HL-60/S4 treated with phorbol 12-myristate 13-acetate at 8.2 ng/mL for 4 days and 3 days (cell line): ENCODE data around the gene PTPRS.

ENCODE experiments used
- in situ Hi-C: fragments of 300-500 bp; cut with MboI; formaldehyde crosslinking; loops from 2 replicates; pipeline ENCODE4 v1.15.0; 2022; ENCODE audit warnings: low sequenced_read_pairs

The PTPRS gene

DNA sequence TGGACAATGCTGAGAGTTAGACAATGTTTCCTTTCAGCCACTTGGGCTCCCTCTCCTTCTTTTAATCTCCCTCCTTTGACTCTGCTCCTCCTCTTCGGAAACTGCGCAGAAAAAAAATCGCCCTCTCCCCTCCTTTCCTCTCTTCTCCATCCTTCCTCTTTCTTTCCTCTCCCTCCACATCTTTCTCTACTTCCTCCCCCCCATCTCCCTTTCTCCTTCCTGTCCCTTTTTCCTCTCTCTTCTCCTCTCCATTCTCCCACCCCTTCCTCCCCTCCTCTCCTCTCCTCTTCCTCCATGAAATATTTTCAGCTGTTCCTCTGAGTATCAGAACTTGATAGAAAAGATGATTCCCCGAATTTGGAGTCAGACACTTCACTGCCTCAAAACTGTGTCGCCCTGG lies 15.1 kb upstream of the PTPRS start:
- in situ Hi-C loops = no loop called here

DNA sequence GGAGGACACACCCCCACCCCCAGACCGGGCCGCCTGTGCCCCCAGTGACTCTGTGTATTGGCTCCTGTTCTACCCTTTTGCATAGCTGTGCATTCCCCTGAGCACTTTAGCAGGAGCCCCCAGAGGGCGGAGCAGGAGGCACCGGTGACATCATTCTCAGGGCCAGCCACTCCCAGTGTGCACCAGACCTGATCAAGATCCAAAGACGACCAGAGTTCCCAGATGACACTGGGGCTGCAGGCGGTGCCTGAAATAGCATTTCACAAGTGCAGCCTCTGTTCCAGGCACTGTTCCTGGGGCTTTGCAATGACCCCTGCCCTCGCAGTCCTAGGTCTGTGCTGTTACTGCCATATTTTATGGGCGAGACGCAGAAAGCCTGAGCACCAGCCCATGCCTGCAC lies 14.5 kb upstream of the PTPRS start:
- in situ Hi-C loops = no loop called here

DNA sequence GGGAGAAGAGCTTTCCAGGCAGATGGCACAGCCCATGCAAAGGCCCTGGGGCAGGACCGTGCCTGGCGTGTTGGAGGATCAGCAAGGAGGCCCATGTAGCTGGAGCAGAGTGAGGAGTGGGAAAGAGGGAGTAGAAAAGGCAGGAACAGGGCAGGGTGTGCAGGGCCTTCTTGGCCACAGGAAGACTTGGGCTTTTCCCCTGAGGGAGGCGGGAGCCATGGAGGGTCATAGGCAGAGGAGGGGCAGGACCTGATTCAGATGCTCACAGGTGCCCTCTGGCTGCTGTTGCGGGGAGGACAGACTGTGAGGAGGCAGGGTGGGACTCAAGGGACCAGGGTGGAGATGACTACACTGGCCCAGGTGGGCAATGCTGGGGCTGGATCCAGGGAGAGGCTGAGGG lies 13.8 kb upstream of the PTPRS start:
- in situ Hi-C loops = no loop called here

DNA sequence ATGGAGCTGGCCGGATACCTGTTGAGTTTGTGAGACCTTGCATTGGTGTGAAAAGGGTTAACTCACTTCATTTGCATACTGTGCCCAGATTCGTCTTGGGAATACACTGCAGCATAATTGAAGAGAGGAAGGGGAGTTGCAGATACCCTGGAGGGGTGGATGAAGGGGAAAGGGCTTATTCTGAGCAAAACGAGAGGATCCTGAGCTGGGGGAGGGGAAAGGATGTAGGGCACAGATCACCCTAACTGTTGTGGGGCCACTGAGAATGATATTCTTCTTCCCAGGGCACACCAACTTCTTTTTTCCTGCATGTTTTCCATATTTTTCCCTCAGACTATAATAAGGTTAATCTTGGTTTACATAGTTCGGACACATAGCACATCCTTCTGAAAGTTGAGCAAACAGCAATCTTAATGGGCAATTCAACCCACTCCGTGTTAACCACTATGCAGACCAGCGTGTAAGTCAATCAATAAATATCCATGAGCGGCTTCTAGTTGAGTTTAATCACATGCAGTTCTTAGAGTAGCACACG lies 11.7 kb upstream of the PTPRS start:
- in situ Hi-C loops = no loop called here

DNA sequence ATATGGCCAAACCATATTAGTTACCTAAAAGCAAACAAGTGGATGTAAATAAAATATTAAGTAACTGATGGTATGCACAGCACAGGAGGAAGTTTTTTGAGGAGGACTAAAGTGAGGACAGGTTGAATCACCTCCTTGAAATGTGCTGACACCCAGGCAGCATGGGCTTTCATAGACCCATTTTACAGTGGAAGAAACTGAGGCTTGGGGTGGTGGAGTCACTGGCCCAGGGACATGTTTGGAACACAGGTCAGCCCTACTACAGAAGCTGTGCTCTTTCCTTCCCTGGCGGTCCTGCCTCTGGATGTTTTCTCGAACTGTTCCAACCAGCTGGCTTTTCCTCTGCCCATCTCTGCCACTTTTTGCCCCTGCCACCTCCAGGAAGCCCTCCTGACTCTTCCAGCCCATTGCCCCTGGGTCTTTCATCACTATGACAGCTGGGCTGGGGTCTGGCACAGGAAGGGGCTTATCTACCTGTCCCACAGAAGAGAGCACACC lies 11.2 kb upstream of the PTPRS start:
- in situ Hi-C loops = no loop called here

DNA sequence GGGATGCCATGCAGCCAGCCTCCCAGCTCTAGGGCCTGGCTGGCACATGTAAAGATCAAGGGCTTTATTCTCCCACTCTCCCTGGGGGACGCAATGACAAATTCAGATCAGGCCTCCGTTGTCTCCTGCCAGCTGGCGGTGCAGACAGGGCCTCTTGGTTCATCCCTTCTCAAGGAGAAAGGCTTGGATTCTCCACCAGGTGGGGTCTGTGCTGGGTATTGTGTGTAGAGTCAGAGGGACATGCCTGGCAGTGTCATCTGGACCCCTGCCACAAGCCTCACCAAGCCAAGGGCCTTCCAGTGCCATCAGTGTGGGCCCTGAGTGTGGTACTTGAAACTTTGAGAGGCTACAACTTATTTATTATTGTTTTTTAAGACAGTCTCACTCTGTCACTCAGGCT lies 8.4 kb upstream of the PTPRS start:
- in situ Hi-C loops = no loop called here

DNA sequence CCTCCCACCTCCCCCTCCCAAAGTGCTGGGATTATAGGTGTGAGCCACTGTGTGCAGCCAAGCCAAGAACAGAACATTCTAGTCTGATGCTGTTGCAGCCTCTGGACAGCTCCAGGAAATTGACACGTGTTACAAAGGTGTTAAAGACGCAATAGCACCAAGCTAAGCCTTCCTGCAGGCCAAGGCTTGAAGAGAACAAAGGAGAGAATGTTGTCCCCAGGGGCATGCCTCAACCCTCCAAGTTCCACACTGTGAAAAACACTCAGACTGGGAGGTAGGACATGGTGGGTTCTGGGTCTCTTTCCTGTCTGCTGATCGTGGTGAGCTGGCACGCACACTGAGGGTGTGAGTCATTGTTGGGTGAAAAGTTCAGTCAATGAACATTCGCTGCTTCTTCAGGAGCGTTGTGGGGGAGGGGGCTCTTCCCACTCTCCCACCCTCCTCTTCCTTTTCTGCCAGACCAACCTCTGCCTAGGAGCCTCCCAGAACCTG lies 5.3 kb upstream of the PTPRS start:
- in situ Hi-C loops = no loop called here

DNA sequence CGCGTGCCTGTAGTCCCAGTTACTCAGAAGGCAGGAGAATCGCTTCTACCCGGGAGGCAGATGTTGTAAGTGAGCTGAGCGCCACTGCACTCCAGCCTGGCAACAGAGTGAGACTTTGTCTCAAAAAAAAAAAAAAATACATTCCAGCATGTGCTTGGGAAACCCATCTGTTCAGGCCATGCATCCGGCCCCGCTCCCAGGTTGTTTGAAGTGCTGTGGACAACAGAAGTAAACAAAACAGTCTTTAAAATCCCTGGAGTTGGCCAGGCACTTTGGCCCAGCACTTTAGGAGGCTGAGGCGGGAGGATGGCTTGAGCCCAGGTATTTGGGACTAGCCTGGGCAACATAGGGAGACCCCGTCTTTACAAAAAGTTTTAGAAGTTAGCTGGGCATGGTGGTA lies 3.2 kb upstream of the PTPRS start:
- in situ Hi-C loops = no loop called here

DNA sequence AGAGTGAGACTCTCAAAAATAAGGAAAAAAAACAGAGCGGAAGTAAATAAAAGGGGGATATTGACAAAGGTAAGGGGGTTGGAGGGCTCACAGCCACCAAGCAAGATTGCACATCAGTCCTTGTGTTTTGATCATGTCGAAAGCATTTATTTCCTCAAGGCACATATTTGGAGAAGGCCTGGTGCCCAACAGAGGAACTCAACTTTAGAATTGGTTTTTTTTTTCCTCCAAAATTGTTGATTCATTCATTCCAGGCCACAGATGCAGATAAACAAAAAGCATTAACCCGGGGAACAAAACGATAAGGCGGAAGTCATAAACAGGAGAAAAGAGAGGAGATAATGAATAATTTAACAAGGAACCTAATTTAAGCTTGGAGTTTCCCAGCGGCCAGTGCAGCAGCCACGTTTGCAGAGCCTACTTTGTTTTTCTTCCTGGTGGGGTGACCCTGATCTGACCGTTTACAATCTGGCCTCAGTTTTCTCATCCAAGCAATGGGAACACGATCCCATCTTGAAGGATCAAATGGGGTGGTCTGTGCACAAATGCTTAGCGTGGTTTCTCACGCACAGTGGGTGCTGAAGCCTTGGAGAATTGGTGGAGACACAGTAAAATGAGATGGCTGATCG lies 2.1 kb upstream of the PTPRS start:
- in situ Hi-C loops = no loop called here

DNA sequence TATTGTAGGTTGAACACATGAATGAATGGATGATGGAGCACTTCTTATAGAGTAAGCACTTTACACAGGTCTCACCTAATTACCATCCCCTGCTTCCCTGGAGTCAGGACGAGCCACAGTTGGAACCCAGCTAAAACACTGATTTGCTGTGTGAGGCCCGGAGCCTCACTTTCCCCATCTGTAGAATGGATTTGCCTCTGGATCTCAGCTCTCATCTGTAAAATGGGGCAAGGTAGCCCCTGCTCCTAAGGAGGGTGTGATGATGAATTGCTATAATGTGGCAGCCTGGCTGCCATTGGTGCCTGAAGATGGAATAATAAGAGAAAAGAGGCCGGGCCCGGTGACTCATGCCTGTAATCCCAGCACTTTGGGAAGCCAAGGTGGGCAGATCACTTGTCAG lies 1.4 kb upstream of the PTPRS start:
- in situ Hi-C loops = no loop called here

DNA sequence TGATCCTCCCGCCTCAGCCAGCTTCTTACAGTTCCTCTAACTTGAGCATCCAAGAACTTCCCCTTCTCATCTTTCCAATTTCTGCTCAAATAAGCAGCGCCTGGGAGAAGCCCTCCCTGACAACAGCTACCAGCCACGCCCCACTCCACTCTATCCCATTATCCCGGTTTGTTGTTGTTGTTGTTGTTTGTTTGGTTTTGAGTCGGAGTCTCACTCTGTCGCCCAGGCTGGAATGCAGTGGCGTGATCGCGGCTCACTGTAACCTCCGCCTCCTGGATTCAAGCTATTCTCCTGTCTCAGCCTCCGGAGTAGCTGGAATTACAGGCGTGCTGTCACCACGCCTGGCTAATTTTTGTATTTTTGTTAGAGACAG lies 822 bp upstream of the PTPRS start:
- in situ Hi-C loops = no loop called here

DNA sequence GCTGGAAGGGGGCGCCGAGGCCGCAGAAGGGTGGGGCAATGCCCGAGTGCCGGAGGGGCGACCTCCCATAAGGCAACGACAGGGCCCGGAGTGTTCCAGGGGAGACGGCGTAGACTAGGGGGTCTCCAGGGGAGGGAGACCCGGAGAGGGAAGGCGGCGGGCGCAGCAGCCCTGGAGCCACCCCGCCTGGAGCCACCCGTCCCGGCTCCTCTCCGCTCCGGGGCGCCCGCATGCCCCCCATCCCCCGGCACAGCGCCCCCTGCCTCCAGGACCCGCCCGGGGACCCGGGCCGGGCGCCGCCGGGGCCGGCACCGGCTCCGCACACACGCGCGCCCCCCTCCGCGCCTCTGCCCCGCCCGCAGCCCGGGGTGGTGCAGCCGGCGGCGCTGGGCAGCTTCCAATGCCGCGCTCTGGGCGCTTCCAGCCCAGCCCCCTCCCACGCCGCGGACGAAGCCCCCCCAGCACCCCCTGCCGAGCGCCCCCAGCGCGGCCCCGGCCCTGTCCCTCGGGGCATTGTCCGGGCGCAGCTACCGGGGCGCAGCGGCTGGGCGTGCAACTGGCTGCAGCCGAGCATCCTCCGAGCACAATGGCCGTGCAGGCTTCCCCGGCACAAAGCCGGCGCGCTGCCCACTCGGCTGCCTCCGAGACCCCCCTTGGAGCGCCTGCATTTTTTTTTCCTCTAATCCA lies 519 bp downstream of the PTPRS start:
- in situ Hi-C loops = no loop called here

DNA sequence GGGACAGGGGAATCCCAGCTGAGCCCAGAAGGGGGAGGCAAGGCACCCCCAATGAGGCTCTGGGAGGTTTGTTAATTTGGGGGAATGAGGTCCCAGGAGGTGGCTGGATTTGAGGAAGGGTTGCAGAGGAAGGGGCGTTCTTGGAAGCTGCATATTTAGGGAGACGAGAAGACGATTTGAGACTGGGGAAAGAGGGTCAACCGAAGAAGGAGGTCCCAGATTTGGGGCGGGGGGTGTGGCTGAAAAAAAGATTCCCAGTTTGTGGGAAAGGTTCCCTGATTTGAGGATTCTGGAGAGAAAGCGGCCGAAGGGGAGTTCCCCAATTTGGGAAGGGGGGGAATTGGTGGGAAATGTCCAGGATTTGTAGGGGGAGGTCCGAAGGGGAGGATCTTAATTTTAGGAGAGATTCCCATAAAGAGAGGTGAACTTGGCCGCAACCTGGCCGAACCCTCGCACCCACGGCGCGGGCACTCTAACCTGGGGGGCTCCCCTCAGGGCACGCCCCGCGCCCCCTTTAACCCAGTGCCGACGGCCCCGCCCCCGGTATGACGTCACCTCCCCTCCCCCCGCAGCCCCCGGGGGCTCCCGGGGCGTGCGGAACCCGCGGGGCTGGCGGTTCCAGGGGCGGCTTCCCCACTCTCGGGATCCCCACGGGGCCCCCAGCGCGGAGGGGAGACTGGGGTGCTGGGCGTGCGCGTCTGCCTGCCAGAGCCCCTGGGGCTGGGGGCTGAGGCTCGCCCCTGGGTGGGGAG lies 1.2 kb downstream of the PTPRS start:
- in situ Hi-C loops = no loop called here

DNA sequence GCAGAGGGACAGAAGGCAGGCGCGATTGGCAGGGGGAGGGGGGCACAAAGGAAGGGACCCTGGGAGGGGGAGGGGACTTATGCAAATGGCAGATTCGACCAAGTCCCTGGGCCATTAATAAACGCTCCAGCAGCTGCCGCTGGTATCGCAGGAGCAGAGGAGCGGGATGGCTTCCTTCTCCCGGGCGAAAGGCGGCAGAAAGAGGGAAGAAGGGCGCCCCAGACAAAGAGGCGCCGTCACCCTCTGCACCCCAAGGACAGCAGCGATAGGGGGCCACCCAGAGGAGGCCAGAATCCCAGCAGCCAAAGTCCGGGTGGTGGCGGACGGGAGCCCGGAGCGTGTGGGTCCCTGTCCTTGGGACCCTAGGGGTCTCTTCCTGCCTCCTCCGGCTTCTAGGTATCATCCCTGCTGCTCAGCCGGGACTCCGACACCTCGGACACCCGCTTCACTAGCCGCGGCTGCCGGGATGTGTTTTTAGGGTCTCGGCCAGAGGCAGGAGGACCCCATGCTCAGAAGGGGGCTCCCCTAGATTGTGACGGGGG lies 1.9 kb downstream of the PTPRS start:
- in situ Hi-C loops = no loop called here

DNA sequence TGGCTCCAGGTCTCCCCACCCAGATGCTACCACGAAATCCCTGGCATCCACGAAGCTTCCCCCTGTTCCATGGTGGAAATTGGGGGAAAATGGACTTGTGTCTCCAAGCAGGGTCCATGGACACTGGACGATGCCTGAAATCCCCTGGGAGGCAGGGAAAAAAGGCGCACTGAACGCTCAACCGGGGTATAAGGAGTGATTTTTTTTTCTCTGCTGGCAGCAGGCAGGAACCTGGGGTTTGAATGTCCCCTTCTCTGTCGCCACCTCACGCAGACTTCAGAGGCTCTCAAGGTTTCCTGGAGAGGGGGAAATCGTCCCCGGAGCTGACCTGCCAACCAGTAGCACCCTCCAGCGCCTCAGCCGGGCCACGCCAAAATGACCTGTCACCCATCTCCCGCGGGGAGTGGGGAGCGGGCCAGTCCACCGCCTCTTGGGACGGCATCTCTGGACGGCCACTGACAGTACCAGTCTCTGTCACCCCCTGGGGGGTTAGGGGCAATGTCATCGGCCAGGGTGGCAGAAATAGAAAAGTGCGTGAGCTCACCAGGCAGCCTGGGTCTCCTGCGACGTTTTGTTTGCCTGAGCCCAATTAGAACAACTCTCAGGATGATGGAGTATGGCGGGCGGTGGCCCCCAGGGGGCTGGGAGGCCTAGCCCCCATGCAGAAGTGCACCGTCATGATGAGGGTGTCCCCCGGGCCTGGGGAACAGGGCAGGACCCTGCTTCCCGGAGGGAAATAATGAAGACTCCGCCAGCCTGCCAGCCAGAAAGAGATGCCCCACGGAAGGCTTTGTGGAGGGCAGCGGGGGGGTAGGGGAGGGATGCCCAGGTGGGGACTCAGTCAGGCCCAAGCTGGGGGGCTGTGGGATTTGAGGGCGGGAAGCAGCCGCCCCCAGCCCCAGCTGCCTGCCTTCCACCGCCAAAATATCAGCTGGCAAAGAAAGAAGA lies 2.6 kb downstream of the PTPRS start:
- in situ Hi-C loops = no loop called here

DNA sequence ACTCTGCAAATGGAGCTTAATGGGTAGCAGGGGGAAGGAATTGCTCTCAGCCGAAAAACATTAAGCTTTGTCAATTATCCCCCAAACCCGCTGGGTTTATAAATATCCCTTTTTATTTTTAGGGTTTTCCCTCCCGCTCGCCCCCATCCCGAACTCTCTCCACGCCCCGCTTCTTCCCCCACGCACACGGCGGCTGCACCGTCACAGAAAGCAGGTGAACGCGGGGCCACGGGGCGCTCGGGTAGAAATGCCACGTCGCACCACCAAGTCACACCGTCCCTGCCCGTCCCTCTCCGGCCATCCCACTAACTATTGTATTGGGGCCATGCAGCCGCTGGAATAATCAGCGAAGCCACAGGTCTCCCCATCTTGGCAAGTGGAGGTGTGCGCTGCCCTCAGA lies 3.5 kb downstream of the PTPRS start:
- in situ Hi-C loops = no loop called here

DNA sequence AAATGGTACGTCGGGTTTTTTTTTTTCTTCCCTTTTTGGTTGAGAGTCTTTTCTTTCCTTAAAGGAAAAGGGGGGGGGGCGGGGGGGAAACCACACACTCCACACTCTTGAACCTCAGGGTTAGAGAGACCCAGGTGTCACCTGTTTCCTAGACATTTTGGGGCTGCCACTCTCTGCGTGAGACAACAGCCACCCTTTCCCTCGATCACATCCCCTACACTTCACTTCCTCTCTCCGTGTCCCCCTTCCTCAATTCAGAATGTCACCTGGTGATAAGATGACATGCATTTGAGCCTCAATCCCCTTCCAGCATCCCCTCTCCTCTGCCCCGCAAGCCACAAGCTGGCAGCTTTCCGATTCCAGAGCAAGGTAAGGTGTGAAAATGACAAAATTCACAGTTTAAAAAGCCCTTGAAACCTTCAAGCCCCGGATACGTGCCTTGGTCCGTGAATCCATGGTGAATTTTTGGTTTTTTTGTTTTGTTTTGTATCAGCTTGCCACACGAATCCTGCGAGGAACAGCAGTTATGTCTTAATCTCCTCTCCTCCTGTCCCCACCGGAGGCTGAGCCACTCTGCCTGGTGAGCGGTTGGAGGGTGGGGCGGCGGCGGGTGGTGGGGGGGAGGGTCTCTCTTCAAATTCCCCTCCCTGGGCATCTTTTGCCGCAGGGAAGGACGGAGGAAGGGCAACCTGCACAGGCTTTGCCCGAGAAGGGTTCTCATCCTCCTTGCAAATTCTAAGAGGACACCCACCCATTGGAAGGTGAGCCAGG lies 4.2 kb downstream of the PTPRS start:
- in situ Hi-C loops = no loop called here

DNA sequence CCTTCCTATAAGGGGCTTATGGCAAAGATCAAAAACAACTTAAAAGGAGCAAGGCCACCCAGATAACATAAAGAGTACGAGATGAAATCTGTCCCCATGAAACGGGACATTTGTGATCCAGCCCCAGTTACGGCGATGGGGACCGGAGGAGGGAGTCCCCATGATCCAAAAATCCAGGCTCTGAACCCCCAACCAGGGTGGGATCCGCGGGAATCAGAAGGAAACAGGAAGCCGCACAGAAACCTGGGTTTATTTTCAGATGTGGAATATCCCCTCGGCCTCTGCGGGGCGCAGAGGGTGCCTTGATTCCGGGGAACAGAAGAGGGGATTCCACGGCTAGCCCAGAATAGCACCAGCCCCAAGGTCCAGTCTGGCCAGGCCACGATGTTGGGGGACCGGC lies 5.0 kb downstream of the PTPRS start:
- in situ Hi-C loops = no loop called here

DNA sequence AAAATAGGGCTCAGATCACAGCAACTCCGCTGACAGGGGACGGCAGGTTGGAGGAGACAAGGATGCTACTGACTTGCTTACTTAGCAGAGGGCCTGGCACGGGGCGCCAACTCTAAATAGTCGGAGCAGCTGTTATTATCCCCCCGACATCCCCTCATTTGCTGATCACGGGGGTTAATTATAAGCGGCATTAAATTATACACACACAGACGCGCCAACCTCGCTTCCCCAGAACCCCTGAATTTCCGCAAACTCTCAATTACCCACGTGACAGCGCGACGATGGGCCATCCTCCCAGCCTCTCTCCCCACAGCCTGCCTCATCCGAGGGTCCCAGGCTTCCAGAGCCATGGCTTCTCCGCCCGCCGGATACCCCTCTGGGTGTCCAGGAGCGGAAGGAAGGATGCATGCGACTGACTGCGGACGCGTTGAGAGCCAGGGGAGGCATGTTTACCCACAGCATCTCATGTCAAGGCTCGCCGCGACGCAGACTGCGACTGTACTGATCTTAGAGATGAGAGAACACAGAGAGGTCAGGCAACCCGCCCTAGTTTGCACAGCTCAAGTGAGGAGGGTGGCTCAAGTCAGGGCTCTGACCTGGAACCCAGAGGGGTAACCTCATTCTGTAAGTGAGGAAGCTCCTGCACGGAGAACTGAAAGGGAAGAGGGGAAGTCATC lies 5.7 kb downstream of the PTPRS start:
- in situ Hi-C loops = no loop called here
